HG03520 (cell line): ENCODE results near the gene OR13H1.
"Not testable (repeated sequence)": the region's sequence is repeated elsewhere in the genome, so short reads cannot be mapped to it uniquely, and the experiment has no call there.

Experiments
- ATAC-seq: cut with Tn5 transposase; IDR thresholded peaks from one replicate; pipeline ENCODE4 v1.9.1; 2021; ENCODE audit warnings: mild to moderate bottlenecking, moderate library complexity; ENCODE audit not compliant: unreplicated experiment

Gene OR13H1, protein sequence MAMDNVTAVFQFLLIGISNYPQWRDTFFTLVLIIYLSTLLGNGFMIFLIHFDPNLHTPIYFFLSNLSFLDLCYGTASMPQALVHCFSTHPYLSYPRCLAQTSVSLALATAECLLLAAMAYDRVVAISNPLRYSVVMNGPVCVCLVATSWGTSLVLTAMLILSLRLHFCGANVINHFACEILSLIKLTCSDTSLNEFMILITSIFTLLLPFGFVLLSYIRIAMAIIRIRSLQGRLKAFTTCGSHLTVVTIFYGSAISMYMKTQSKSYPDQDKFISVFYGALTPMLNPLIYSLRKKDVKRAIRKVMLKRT

DNA sequence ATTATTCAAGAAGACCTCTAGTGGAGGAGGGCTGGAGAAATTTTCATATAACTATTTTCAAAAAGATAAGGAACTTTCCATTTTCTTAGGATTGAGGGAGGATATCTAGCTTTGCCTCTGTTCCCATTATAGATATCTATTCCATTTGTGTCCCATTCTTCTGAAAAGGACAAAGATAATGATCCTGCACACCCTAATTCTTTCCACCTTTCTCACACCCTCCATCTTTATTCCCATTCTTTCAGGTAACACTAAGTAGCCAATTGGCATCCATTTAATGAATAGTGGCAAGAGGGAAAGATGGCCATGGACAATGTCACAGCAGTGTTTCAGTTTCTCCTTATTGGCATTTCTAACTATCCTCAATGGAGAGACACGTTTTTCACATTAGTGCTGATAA is at the start of gene OR13H1:
TSS of gene OR13H1 (plus strand) at position 301 of the 400 bp plus-strand sequence. CDS start at position 301, 0 bp downstream.
- no peak for ATAC-seq

DNA sequence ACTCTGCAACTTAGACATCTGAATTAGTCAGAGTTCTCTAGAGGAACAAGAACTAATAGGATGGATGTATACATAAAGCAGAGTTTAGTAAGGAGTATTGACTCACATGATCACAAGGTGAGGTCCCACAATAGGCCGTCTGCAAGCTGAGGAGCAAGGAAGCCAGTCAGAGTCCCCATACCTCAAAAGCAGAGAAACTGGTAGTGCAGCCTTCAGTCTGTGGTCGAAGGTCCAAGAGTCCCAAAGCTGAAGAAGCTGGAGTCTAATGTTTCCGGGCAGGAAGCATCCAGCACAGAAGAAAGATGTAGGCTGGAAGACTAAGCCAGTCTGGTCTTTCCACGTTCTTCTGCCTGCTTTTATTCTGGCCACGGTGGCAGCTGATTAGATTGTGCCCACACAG is 42.3 kb upstream of the OR13H1 start:
- ATAC-seq, result not testable (repeated sequence)

DNA sequence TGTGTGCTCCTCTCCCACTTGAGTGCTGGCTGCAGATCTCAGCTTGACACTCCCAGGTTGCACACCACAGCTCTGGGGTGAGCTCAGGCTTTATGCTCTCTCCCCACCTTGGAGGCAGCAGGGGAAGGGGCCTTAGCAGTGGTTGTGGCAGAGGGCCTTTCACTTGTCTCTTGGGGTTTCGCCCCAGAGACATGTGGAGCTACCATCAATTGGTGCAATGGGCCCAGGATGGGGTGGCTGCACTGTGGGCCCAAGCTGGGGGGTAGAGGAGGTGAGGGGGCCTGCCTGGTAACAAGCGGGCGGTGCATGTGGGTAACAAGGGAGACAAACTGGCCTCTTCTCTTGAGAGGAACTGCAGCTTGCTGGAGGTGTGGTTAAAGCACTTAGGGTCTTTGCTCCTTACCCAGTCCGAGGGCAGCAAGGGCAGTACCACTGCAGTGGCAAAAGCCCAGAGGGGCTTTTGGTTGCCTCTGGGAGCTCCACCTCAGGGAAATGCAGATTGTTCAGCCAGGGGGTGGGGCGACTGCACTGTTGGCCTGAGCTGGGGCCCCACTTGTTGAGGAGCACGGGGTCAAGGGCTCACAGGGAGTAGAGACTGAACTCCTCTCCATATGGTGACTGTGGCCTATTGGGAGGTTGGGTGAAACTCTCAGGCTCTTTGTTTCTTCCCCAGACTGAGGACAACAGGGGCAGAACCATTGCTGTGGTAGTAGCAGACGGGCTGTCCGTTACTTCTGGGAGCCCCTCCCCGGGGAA is 30.5 kb upstream of the OR13H1 start:
- ATAC-seq, result no peak

DNA sequence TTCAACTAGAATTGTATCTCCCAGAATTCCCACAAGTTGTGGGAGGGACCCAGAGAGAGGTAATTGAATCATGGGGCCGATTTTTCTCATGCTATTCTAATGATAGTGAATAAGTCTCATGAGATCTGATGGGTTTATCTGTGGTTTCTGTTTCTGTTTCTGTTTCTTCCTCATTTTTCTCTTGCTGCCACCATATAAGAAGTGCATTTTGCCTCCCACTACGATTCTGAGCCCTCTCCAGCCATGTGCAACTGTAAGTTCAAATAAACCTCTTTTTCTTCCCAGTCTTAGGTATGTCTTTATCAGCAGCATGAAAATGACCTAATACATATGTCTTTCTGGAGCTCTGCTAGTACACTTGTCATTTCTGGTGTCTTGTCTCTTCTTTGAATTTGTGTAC is 22.1 kb upstream of the OR13H1 start:
- no peak for ATAC-seq

DNA sequence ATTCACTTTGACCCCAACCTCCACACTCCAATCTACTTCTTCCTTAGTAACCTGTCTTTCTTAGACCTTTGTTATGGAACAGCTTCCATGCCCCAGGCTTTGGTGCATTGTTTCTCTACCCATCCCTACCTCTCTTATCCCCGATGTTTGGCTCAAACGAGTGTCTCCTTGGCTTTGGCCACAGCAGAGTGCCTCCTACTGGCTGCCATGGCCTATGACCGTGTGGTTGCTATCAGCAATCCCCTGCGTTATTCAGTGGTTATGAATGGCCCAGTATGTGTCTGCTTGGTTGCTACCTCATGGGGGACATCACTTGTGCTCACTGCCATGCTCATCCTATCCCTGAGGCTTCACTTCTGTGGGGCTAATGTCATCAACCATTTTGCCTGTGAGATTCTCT is 344 bp downstream of the OR13H1 start:
- no peak for ATAC-seq

DNA sequence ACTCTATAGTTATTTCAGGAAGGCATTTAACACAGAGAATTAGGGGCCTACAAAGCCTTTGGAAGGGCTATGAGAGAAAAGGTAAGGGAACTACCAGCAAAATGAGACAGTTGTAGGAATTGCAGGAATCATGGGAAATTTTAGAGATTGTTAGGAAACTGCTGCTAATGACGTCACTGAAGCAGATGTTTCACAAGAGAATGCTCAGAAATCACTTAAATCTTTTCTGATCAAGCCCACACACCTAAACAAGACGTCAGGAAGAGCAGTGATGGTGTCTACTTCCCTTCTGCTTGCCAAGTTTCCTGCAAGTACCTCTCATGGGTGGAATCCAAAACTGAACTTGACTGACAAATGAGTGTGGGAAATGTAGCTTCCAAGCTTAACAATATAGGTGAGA is 5.1 kb downstream of the OR13H1 start:
- ATAC-seq, result no peak

DNA sequence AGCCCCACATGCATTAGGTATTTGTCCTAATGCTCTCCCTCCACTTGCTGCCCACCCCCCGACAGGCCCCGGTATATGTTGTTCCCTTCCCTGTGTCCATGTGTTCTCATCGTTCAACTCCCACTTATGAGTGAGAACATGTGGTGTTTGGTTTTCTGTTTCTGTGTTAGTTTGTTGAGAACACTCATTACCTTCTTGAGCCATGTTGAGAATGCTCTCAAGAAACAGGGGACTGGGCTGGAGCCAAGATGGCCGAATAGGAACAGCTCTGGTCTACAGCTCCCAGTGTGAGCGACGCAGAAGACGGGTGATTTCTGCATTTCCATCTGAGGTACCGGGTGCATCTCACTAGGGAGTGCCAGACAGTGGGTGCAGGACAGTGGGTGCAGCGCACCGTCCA is 8.6 kb downstream of the OR13H1 start:
- not testable (repeated sequence) for ATAC-seq

DNA sequence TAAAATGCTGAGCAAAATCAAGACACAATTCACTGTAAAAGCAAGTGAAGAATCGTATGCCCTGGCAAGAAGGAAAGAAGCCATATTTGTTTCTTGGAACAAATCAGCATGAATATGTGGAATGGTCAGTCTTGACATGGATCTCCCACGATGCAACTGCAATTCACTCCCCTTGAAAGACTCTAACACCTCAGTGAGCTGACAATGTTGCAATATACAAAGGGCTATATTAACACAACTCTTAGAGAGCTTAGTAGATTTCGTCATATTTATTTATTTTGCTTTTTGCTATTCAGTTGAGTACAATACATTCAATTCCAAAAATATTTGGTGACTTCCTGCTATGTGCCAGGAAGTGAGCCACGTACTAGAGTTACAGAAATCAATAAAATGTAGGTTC is 14.7 kb downstream of the OR13H1 start:
- ATAC-seq, result no peak

DNA sequence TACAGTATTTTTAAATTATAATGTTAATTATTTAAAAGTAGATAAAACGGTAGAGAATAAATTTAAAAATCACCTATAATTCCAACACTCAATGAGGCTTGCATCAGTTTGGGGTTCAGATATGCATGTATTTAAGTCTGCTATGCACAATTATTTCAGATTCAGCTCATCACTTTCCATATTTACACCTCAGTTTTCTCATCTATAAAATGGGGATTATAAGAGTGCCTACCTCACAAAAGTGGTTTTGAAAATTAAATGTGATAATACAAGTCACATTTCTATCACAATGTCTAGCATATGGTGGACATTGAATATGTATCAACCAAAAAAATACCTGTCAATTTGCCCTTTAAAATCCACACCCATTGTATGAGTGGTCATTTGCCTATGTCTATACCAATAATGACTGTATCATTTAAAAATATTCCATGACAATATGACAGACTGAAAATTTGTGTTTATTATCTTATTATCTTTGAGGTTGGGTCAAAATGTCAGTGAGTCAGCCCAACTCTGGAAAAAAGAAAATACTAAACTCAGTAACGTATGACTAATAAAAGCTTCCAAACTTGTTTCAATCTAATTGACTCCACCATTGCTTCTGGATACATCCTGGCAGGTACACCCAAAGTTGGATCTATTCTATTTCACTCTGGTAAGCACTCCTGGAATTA is 20.8 kb downstream of the OR13H1 start:
- no peak for ATAC-seq

DNA sequence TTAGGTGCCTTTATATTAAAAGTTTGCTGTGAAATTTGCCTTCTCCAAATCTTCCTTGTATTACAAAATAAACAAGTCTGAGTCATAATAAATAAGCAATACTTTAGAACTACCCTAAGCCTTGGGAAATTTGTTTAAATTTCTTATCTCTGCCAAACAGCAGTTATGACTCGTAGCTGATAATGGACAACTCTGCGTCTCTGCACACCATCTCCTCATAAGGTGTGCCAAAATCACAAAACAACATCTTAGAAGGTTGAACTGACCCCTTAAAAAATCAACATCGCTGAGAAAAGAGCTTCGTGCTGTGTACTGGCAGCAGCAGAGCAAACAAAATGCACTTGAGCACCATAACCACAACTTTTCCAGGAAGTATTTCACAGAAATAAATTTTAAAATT is 22.0 kb downstream of the OR13H1 start:
- ATAC-seq, result no peak

DNA sequence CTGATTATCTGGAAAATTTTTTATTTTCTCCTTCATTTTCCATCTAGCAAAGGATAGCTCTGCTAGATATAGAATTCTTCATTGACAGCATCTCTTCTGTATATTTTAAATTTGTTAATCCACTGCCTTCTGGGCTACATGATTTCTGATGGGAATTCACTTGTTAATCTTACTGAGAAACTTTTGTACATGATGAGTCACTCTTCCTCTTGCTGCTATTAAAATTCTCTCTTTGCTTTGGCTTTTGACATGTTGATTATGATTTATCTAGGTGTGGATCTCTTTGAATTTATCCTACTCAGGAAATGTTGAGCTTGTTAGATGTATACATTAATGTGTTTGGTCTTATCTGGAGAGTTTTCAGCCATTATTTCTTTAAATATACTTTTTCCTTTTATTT is 27.5 kb downstream of the OR13H1 start:
- ATAC-seq, result no peak

DNA sequence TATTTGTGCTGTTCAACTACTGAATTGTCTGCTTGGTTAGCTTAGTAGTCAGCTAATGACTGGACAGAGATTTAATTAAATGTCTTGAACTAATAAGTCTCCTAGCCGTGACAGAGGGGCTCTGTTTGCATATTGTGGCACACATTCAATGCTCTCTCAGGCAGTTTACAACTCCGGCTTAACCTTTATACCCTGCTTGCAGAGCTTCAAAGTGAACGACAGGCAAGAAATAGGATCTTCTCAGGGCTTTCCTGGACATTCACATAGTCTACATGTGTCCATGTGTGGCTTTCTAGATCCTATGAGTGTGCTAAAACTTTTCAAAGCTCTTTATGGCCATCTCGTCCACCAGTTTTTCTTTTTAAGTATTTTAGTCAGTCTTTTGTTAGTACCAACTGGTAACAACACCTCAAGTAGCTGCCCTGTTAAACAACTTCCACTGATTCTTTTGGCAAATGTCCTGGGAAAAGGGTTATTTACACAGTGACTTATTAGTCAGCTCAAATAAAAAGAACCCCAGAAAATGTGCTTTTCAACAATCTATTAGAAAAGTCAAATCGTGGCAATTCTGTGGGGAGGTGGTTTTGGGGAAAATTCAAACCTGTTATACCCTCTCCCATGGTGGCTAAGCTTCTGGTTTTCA is 28.6 kb downstream of the OR13H1 start:
- no peak for ATAC-seq

DNA sequence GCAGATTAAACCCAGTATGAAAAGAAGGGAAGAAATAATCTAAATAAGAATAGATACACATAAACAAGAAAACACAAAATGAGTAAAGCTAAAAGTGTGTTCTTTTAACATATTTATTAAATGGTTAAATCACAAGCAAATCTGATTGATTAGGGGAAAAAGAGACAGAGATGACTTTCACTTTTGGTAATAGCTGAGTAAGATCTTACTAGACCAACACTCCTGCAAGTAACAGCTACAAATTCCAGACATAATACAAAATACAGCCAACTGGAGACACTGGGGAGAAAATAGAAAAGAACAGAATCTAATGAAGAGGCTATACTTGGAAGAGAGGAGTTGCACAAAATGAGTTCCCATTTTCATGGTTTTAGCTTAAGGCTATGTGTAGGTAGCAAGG is 33.5 kb downstream of the OR13H1 start:
- no peak for ATAC-seq

DNA sequence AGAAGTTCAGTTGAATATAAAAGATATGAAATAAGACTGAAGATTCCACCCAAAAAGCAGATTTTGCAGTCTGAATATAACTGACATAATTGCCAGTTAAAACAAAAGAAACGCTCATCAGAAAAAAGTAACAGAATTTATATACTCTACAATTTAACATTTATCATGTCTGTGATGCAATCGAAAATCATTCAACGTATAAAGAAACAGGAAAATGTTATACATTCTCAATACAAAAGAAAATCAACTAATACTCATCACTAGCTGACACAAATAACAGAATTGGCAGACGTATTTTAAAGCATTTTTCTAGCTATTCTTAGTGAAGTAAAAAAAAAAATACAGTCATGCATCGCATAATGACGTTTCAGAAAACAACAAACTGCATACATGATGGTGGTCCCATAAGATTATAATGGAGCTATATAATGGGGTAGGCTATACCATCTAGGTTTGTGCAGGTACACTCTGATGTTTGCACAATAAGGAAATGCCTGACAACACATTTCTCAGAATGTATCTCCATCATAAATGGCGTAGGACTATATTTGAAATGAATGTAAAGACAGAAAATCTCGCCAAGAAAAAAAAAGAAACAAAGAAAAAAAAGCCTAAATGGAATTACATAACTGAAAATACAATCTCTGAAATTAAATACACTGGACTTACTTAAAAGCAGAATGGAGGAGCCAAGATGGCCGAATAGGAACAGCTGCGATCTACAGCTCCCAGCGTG is 34.3 kb downstream of the OR13H1 start:
- ATAC-seq, result no peak

DNA sequence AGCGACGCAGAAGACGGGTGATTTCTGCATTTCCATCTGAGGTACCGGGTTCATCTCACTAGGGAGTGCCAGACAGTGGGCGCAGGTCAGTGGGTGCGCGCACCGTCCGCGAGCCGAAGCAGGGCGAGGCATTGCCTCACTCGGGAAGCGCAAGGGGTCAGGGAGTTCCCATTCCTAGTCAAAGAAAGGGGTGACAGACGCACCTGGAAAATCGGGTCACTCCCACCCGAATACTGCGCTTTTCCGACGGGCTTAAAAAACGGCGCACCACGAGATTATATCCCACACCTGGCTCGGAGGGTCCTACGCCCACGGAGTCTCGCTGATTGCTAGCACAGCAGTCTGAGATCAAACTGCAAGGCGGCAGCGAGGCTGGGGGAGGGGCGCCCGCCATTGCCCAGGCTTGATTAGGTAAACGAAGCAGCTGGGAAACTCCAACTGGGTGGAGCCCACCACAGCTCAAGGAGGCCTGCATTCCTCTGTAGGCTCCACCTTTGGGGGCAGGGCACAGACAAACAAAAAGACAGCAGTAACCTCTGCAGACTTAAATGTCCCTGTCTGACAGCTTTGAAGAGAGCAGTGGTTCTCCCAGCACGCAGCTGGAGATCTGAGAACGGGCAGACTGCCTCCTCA is 35.0 kb downstream of the OR13H1 start:
- ATAC-seq, result not testable (repeated sequence)

DNA sequence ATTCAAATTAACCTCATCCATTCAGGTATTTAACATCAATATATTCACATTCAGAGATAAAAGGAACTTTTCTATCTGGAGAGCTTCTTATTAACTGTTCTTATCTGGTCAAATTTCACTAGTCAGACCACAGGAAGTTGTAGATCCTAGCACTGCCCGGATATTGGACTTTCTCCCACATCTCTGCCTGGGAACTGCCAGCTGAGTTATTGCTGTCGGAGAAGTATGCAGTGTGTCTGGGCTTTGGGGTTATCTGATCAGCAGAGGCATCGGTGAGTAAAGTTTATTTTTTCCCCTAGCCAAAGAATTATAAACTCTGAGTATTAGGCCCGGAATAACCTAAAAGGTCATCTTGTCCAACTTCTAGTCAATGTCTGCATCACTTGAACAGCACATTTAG is 45.1 kb downstream of the OR13H1 start:
- ATAC-seq, result no peak
